D341Med (cell line): ENCODE results near the gene DEXI.
"Not testable (repeated sequence)": the region's sequence is repeated elsewhere in the genome, so short reads cannot be mapped to it uniquely, and the experiment has no call there.

Experiments used
- DNase-seq: peaks from one replicate; pipeline ENCODE4 v3.0.0; 2012; ENCODE audit warnings: low spot score

The DEXI gene

DNA sequence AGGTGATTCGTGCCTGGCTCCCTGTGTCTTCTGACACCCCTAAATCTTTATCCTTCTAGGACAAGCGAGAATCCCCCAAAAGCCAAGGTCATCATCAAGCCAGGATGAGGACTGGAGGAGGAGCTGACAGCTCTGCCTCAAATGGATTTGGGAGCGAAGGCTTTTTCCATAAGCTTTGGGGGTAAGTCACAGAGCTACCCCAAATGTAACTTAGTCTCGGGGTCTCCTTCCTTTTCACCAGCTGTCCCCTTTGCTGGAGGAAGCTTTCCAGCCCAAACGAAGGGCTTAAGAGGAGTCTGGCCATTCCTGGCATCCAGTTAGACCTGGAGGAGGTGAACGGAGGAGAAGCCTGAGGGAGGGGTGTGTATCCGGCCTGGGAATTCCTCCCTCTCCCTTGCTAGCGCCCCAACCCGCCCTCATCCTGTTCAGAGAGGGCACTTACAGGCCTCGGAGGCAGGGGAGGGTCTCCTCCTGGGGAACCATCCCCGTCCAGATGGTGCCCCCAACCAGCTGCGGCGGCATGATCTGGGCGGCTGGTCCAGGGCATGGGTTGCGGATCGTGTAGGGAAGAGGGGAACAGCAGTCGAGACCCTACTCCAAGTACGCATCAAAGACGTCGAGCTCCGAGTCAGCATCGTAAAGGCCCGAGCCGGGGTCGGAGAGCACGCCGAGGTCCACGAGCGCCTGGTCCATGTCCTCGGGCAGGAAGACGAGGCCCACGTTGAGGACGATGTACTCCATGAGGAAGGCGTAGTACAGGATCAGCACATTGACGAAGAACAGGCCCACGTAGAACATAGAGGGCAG is 938 bp downstream of the DEXI start:
- no peak for DNase-seq

DNA sequence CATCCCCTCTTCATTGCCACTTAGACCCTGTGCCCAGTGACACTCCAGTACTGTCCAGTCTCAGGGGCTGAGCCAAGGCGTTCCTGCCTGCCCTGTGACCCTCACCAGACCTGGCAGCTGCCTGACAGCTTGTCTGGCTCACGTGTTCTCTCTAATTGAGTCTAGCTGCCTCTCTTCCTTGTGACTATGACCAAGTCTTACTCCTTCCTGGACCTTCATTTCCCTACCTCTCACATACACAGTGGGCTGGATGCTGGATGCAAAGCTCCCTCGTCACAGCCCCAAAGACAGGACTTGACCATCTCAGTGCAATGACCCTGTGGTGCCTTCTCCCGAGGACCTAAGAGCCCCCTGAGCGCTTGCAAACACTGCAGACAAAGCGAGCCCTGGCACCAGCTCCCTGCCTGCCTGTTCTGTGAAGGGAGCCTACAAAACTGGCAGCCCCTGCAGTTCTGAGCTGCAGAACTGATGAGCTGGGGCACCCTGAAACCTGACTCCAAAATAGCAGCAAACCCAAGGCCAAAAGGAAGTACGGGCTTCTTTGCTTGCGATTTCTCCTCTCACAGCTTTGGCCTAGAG is 1.7 kb downstream of the DEXI start:
- DNase-seq = no peak

GRCh38 chr16:10939649-10940234 is 2.5 kb downstream of the DEXI start:
- no peak for DNase-seq

DNA sequence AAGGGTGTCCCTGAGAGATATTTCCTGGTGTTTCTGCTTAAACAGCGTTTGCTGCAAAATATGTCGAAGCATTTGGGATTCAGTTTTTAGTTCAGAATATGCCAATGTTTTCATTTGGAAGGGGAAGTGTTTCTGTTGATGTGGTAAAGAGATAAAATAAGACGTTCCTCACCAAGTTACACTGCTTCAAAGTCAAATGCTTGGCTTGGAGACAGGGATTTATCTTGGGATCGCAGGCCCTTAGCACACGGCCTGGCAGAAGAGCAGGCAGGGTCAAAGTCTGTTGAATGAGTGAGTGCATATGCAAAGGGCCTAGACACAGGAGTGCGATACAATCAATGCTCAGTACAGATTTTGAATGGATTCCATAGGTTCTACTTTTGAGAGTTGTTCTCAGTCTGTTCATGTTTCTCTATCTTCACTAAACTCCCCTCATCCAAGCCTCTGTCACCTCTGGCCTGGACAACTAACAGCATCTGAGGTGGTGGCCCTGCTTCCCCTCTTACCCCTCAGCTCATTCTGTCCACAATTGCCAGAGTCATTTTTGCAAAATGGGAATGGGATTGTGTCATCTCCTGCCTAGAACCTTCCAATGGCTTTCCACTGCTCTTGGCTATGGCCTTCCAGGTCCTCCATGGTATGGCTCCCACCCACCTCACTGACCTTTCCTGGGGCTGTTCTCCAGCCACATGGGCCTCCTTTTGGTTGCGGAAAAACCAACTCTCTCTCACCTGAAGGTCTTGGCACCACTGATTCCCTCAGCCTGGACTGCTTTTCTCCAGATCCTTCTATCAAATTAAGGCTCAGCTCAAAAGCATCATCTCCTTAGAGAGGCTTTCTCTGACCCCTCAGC is 3.2 kb downstream of the DEXI start:
- DNase-seq = no peak

DNA sequence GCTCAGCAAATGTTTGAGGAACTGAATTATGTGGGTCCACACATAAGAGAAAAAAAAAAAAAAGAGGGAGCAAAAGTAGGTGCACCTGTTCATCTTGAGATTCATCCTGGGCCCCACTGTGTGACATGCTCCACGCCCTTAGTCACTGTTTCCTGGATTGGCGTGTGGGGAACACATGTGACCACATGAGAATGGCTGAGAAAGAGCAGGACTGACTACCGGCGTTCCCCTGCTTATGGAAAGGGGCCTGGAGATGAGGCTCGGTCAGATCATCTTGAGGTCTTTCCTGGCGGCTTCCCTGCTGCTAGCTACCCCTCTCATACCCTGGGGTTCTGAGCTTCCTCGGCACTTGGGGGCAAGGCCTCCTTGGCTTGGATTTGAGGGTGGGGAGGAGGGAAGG is 3.9 kb downstream of the DEXI start:
- DNase-seq = no peak

DNA sequence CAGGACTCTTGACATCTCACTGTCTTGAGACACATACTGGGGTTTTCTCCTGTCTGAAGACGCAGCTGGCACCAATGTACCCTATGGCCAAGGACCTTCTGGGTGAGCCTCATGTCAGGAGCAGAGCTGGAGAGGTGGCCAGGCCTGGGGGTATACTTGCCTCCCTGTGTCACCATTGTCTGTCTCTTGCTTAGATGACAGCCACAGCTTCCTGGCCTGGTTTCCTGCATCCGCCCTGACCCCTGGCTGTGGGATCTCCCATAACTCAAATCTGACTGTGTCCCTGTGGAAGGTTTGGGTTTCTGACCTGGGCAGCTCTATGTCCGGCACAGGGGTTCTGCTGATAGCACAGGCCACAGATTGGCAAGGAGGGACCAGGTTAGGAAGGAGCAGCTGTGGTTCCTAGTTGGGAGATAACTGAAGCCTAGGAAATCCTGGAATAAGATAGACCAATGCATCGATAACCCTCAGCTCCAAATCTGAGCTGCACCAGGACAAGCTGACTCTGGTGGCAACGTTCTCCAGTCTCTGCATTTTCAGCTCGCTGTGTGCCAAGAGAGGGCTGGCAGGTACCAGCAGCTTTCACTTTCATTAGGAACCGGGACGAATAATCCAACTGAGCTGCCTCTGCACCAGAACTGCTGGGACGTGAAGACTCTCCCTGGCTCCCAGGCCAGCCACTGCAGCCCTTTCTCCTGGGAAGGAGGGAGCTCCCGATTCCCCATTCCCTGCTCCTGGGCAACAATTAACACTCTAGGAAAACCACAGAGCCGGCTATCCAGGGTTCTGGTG is 5.0 kb downstream of the DEXI start:
- DNase-seq = no peak

DNA sequence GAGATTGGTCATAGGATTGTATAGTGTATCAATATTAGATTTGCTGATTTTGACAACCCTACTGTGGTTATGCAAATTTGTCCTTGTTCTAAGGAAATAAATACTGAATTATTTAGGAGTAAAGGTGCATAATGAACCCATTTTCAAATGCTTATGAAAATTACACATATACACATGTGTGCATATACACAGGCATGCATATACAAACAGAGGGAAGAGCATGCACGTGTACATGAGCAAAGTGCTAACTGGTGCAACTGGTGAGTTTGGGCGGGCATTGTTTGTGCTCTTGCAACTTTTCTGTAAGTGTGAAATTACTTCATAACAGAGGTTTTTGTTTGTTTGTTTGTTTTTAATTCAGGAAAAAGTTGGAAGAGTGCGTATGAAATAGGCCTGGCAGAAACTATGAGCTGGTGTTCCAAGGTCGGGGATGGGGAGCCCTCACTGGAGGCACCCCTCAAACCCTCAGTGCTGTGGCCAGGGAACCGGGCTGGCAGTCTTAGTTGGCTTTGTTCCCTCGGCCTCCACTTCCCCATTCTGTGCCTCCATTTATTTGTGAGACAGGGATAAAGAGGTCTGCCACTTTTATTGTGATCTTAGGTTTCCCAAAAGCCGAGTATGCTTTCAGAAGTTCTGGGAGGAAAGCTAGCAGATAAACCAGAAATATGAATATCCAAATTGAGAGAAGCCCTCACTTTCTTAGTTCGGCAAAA is 5.8 kb downstream of the DEXI start:
- DNase-seq = no peak

GRCh38 chr16:10935226-10935915 is 6.9 kb downstream of the DEXI start:
- DNase-seq = no peak

DNA sequence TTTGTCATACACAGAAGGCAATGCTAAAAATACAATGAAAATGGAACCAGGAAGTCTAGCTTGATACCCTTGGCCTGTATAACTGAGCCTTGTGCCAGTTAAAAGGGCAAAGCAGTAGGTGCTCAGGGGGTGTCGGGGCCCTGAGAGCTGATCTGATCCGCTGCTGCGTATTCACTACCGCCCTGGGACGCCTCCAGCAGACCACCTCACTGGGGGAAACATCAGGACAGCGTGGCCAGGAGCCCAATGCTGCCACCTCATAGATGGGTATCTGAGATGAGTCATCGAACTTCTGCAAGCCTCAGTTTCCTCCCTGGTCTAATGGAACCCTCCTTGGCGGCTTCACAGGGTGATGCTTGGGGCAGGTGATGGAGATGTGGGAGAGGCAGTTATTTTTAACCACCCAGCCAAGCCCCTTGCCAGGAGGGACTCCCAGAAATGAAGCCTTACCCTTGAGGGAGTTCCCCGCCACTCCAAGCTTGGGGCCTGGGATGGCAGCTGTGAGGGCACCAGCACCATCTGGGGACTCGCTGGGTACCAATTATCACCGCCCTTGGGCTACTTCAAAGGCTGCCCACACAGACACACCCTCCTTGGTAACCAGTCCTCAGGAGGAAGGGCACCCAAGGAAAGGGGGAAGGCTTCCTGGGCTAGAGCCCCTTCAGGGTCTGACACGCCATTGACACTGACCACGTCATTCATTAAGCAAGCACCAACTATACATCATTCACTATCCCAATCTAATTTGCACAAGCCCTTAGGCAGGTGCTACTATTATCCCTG is 7.8 kb downstream of the DEXI start:
- DNase-seq = no peak

- no peak for DNase-seq
Measured at GRCh38 chr16:10933865-10934264, 8.4 kb downstream of the DEXI start.

- no peak for DNase-seq
Measured at GRCh38 chr16:10932959-10933710, 9.1 kb downstream of the DEXI start.

DNA sequence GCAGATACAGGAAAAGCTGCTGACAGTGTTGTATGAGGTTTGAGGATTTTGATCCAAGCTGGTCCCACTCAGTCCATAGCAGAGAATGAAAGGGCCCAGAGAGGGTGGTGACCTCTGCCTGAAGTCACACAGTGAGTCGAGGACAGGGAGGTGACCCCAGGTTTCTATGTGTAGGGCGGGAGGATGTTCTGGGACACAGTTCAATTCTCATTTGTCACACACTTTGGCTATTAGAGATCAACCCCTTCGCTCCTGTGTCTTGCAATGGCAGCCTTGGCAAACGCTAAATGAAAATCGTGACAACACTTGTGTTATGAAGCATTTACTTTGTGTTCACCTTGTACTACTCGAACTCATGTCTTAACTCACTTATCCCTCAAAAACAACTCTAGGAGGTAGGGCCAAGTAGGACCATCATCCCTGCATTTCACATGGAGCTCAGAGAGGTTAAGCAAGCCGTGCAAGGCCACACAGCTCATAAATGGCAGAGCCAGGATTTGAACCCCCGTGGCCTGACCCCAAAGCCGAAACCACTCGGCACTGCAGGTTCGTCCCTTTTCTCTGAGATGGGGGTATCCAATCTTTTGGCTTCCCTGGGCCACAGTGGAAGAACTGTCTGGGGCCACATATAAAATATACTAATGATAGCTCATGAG is 10.2 kb downstream of the DEXI start:
- DNase-seq = no peak

- no peak for DNase-seq
Measured at GRCh38 chr16:10931134-10931533, 11.1 kb downstream of the DEXI start.

DNA sequence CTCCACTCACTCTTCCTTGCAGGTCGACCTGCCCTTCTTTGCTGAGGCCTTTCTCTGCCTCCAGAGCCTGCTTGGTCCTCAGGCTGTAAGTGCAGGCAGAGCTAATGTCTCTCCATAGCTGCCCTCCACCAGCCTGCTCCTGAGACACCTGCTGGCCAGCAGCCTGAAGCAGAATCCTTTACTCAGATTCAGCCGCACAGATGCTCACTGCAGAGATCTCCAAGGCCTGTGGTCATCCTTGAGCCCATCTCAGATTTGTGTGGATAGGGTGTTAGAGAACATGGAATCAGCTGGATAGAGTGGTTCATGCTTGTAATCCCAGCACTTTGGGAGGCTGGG is 11.5 kb downstream of the DEXI start:
- no peak for DNase-seq

- no peak for DNase-seq
Measured at GRCh38 chr16:10929853-10930754, 12.2 kb downstream of the DEXI start.

DNA sequence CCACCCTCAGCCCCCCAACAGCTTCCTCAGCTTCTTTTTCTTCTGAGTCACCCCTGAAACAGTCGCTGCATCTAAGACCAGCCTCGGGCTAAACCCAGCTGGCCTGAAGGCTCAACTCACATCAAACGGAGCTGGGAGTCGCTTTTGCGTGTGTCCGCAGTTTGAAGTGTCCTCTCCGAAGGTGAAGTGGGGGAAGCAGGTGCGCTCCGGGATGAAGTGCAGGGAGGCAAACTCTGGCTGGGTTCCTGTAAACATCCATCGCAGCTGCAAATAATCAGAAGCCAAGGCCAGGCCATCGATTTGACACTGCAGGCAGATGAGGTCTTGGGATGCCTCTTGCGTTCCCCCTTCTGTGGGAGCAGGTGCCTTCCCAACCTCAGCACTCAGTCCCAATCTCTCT is 13.2 kb downstream of the DEXI start:
- not testable (repeated sequence) for DNase-seq

- DNase-seq = no peak
Measured at GRCh38 chr16:10927497-10928112, 14.7 kb downstream of the DEXI start.
